HepG2 (cell line): ENCODE data around the gene NINJ2. TPM values are rescaled to one million over a fixed set of nuclear protein-coding genes. Genes with fewer than 3 reads are reported as not detected.

ENCODE experiments used
- ATAC-seq: fragments of 200-7000 bp; cut with Tn5 transposase; 3 replicates; pipeline ENCODE4 v1.9.1; 2020; ENCODE audit warnings: mild to moderate bottlenecking, moderate library complexity
- BruUV-seq: library from RNA; stranded (reverse); fragments of 400-500 nt; replicated peaks from 2 replicates; lab custom pipeline; 2021; lab: Mats Ljungman, UMichigan
- CTCF ChIA-PET: fragments of 300-600 bp; formaldehyde crosslinking; extraction: SDS; loops from one replicate; lab custom pipeline; 2021; ENCODE audit warnings: low total read pairs, inconsistent platforms, low intra/inter-chr PET ratio; lab: Yijun Ruan, JAX
- POLR2A ChIA-PET: fragments of 350-600 bp; sonication (Branson Sonifier 250); formaldehyde crosslinking; loops from one replicate; lab custom pipeline; 2020; ENCODE audit warnings: antibody characterized with exemption, inconsistent platforms; lab: Yijun Ruan, JAX
- DNase-seq: peaks from one replicate; pipeline ENCODE4 v3.0.0-alpha.2; 2015; ENCODE audit warnings: low spot score
- FAIRE-seq: peaks from 3 replicates; lab custom pipeline; 2011; peaks lifted over from hg19 to GRCh38; lab: Jason Lieb, UNC
- H2AFZ ChIP-seq: one replicate; pipeline ENCODE4 v1.6.1; 2011; ENCODE audit warnings: low read length, inconsistent platforms
- H3K27ac ChIP-seq: fragments of 300-600 bp; 3 replicates; pipeline ENCODE4 v1.8.0; 2011; ENCODE audit warnings: mixed run types, mild to moderate bottlenecking, mixed read lengths, low read length, inconsistent platforms; ENCODE audit not compliant: insufficient read depth; ENCODE audit errors: extremely low read length
- H3K27me3 ChIP-seq, 2 experiments: fragments of 200-600 bp in 1 of 2; 2 replicates in 1 of 2; 3 replicates in 1 of 2; pipeline versions ENCODE4 v1.6.0 to v1.8.0; 2011; ENCODE audit warnings: low read length in 2 of 2, mild to moderate bottlenecking in 2 of 2, moderate library complexity in 2 of 2, inconsistent platforms in 1 of 2; ENCODE audit not compliant: insufficient read depth in 2 of 2, control insufficient read depth in 1 of 2
- H3K36me3 ChIP-seq, 2 experiments: fragments of 200-600 bp in 1 of 2; replicated peaks in 1 of 2; 2 replicates in 1 of 2; 3 replicates in 1 of 2; pipeline versions ENCODE4 v1.5.1 to v1.8.0; 2011; ENCODE audit warnings: low read length in 2 of 2, inconsistent platforms in 1 of 2; ENCODE audit not compliant: insufficient read depth in 2 of 2, control insufficient read depth in 1 of 2
- H3K4me1 ChIP-seq: 2 replicates; pipeline ENCODE4 v1.5.1; 2012; ENCODE audit warnings: low read length, inconsistent platforms; ENCODE audit not compliant: insufficient read depth
- H3K4me2 ChIP-seq: 2 replicates; pipeline ENCODE4 v1.6.0; 2011; ENCODE audit warnings: low read depth, low read length, inconsistent platforms
- H3K4me3 ChIP-seq, 3 experiments: fragments of 200-600 bp in 1 of 3; sonication (generic), shearing (Covaris generic) in 1 of 3; replicated peaks in 1 of 3; 2 replicates each; pipeline ENCODE4 v1.5.1; 2011 to 2016; ENCODE audit warnings: low read length in 3 of 3, inconsistent platforms in 2 of 3, low read depth in 2 of 3, mild to moderate bottlenecking in 2 of 3, control low read depth in 1 of 3, mixed read lengths in 1 of 3; ENCODE audit not compliant: insufficient read depth in 1 of 3
- H3K79me2 ChIP-seq: one replicate; pipeline ENCODE4 v1.6.1; 2011; ENCODE audit warnings: low read length, inconsistent platforms; ENCODE audit not compliant: insufficient read depth
- H3K9ac ChIP-seq: 2 replicates; pipeline ENCODE4 v1.6.0; 2011; ENCODE audit warnings: mild to moderate bottlenecking, low read depth, low read length, inconsistent platforms; ENCODE audit not compliant: insufficient read depth
- H3K9me3 ChIP-seq: 2 replicates; pipeline ENCODE4 v1.5.1; 2012; ENCODE audit warnings: mild to moderate bottlenecking, low read length
- H4K20me1 ChIP-seq: 2 replicates; pipeline ENCODE4 v1.6.0; 2011; ENCODE audit warnings: inconsistent platforms, mild to moderate bottlenecking, low read length, moderate library complexity; ENCODE audit not compliant: insufficient read depth
- ZNF326 ChIP-seq: sonication (generic); formaldehyde crosslinking; IDR thresholded peaks from 2 replicates; pipeline ENCODE4 v1.4.0; 2020; ENCODE audit warnings: missing genetic modification reagents, borderline replicate concordance
- WGBS: methylation state at CpG from one replicate; pipeline ENCODE4 v1.1.6; 2017; ENCODE audit warnings: low lambda C conversion rate; 5-methylcytosine and 5-hydroxymethylcytosine counted together
- in situ Hi-C: cut with HindIII; loops from 2 replicates; pipeline ENCODE4 v1.10.0; 2017; ENCODE audit warnings: low pct_unique_long_range_greater_than_20kb; ENCODE audit not compliant: extremely low pct_ligation_motif_present
- intact Hi-C: fragments of 100-400 bp; cut with micrococcal nuclease; formaldehyde crosslinking; loops from one replicate; pipeline ENCODE4 v1.10.0; 2022; ENCODE audit not compliant: unreplicated experiment
- polyA plus RNA-seq, 8 experiments: library from polyadenylated mRNA; depleted of rRNA in 3 of 8; stranded (reverse) in 7 of 8; unstranded in 1 of 8; fragments of >200 nt; fragmentation: Illumina TruSeq in 4 of 8; extraction: Trizol in 4 of 8; gene quantifications; 2 replicates each; pipeline versions ENCODE4 v1.2.1 to v1.2.3, GENCODE V29; 2011 to 2016; ENCODE audit warnings: low read depth in 4 of 8, missing spikeins in 1 of 8, mixed read lengths in 1 of 8; ENCODE audit not compliant: insufficient read depth in 1 of 8
- total RNA-seq, 5 experiments: library from RNA; depleted of rRNA; stranded (reverse); fragments of >200 nt; fragmentation: Illumina TruSeq; extraction: Trizol; gene quantifications; 2 replicates each; pipeline ENCODE4 v1.2.3, GENCODE V29; 2016; ENCODE audit warnings: low read depth in 1 of 5
- TF ChIP-seq, protein P1 (sequence below): sonication (generic); formaldehyde crosslinking; IDR thresholded peaks from 2 replicates; pipeline ENCODE4 v1.5.0; 2020; ENCODE audit warnings: missing genetic modification reagents, mild to moderate bottlenecking, borderline replicate concordance
- TF ChIP-seq, protein P2 (sequence below): sonication (generic); formaldehyde crosslinking; IDR thresholded peaks from 2 replicates; pipeline ENCODE4 v1.4.0; 2020; ENCODE audit warnings: missing genetic modification reagents, borderline replicate concordance
- TF ChIP-seq, protein P3 (sequence below): sonication (generic); formaldehyde crosslinking; IDR thresholded peaks from 2 replicates; pipeline ENCODE4 v1.4.0; 2020; ENCODE audit warnings: missing genetic modification reagents, borderline replicate concordance

NINJ2 gene
- total and polyA plus RNA-seq, 2 of the 13 experiments (the other 11 are each of a cell fraction or from before 2014, with no cell fraction given) = 0.62 to 3.8 TPM

DNA sequence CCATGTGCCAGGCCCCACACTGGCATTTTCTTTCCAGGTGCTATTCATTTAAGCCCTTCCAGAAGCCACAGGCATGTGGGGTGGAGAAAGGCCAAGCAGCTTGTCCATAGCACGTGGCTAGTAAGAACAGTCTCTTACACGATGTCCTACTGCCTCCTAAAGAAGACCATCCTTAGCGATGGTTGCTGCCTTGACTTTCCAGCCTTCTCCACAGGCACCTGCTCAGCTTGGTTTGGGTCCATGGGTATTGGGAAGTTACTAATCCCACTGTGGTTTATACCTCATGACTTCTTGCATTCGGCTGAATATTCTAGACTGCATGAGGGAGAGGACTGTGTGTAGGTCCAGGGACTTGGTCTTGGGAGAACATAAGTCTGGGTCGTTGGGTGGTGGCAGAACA lies 49.2 kb downstream of the NINJ2 start:
- ATAC-seq (no peak), DNase-seq (no peak), FAIRE-seq (no peak)
- BruUV-seq = no TSS peak
- no peaks in the 10 kb centered on the region for H3K79me2 ChIP-seq
- ChIA-PET POLR2A (interaction anchor here (1.3 to 1.5 kb wide), 2 partner anchors 19 to 137 kb away, joined by 4 to 7 read pairs; no protein-coding TSS in a partner anchor), CTCF (interaction anchor here (2.8 kb wide), 1 partner anchor 137 kb away, joined by 15 read pairs; no protein-coding TSS in a partner anchor)
- in situ Hi-C loops (loop anchor here (10.0 kb wide), 1 partner anchor 141 kb away; the partner anchor contains the start of gene WNK1), intact Hi-C loops (loop anchor here (1.0 to 5.0 kb wide), 3 partner anchors 63 to 200 kb away; no protein-coding TSS in a partner anchor)
- no peaks in the 10 kb centered on the region for H3K27me3 ChIP-seq
- no peaks in the 10 kb centered on the region for H3K9me3 ChIP-seq
- peaks cover 71% of the 10 kb centered on the region for H3K4me1 ChIP-seq
- H3K9ac ChIP-seq = no peak overlapping the region
- H3K4me3 ChIP-seq = no peak overlapping the region
- TF ChIP-seq, protein P1, sequence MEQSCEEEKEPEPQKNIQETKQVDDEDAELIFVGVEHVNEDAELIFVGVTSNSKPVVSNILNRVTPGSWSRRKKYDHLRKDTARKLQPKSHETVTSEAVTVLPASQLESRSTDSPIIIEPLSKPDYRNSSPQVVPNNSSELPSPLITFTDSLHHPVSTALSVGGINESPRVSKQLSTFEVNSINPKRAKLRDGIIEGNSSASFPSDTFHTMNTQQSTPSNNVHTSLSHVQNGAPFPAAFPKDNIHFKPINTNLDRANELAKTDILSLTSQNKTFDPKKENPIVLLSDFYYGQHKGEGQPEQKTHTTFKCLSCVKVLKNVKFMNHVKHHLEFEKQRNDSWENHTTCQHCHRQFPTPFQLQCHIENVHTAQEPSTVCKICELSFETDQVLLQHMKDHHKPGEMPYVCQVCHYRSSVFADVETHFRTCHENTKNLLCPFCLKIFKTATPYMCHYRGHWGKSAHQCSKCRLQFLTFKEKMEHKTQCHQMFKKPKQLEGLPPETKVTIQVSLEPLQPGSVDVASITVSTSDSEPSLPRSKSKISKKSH = no peak
- no peak for TF ChIP-seq ZNF326 (CRISPR knock-in tag)
- no peak overlapping the region for H2AFZ ChIP-seq
- 78% methylated on average over 5 of the region's 5 CpGs for WGBS
- H3K4me2 ChIP-seq = 0 out of 2 replicates have a peak overlapping the region, but pooled peaks have one; percentile 2
- H4K20me1 ChIP-seq = no peaks in the 10 kb centered on the region
- no peaks in the 10 kb centered on the region for H3K36me3 ChIP-seq
- H3K27ac ChIP-seq = no peak overlapping the region

DNA sequence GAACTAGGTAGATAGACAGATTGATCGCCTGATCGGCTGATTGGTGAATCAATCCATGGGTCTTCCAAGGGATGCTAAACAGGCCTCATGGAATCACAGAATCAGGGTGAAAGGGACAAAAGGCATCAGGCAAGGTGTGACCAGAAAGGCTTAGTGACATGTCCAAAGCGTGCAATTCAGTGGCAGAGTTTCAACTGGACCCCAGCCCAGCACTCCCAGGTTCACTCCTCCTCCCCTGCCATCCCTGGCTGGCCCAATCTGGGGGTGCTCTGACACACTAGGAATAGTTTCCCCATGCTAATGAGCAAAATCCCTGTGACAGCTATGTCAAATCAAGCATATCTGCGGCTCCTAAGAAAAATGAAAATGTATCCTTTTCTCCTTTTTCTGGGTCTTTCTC lies 50.4 kb downstream of the NINJ2 start:
- Histone ChIP-seq H4K20me1 (no peaks in the 10 kb centered on the region), H3K9me3 (no peaks in the 10 kb centered on the region), H3K27me3 (no peaks in the 10 kb centered on the region), H3K4me3 (no peak overlapping the region), H3K36me3 (no peaks in the 10 kb centered on the region), H3K4me2 (no peak overlapping the region), H3K27ac (no peak overlapping the region), H3K4me1 (peaks cover 71% of the 10 kb centered on the region), H3K79me2 (no peaks in the 10 kb centered on the region), H2AFZ (no peak overlapping the region), H3K9ac (no peak overlapping the region)
- FAIRE-seq (no peak), ATAC-seq (no peak), DNase-seq (no peak)
- intact Hi-C loops (loop anchor here (5.0 kb wide), 1 partner anchor 64 kb away; no protein-coding TSS in a partner anchor), in situ Hi-C loops (loop anchor here (10.0 kb wide), 1 partner anchor 142 kb away; the partner anchor contains the start of gene WNK1)
- BruUV-seq = no TSS peak
- 93% methylated on average over 3 of the region's 4 CpGs for WGBS
- POLR2A ChIA-PET = no interaction called here
- CTCF ChIA-PET = no interaction called here
- TF ChIP-seq, protein P2, sequence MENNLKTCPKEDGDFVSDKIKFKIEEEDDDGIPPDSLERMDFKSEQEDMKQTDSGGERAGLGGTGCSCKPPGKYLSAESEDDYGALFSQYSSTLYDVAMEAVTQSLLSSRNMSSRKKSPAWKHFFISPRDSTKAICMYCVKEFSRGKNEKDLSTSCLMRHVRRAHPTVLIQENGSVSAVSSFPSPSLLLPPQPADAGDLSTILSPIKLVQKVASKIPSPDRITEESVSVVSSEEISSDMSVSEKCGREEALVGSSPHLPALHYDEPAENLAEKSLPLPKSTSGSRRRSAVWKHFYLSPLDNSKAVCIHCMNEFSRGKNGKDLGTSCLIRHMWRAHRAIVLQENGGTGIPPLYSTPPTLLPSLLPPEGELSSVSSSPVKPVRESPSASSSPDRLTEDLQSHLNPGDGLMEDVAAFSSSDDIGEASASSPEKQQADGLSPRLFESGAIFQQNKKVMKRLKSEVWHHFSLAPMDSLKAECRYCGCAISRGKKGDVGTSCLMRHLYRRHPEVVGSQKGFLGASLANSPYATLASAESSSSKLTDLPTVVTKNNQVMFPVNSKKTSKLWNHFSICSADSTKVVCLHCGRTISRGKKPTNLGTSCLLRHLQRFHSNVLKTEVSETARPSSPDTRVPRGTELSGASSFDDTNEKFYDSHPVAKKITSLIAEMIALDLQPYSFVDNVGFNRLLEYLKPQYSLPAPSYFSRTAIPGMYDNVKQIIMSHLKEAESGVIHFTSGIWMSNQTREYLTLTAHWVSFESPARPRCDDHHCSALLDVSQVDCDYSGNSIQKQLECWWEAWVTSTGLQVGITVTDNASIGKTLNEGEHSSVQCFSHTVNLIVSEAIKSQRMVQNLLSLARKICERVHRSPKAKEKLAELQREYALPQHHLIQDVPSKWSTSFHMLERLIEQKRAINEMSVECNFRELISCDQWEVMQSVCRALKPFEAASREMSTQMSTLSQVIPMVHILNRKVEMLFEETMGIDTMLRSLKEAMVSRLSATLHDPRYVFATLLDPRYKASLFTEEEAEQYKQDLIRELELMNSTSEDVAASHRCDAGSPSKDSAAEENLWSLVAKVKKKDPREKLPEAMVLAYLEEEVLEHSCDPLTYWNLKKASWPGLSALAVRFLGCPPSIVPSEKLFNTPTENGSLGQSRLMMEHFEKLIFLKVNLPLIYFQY (CRISPR knock-in tag) = no peak
- TF ChIP-seq, protein P3, sequence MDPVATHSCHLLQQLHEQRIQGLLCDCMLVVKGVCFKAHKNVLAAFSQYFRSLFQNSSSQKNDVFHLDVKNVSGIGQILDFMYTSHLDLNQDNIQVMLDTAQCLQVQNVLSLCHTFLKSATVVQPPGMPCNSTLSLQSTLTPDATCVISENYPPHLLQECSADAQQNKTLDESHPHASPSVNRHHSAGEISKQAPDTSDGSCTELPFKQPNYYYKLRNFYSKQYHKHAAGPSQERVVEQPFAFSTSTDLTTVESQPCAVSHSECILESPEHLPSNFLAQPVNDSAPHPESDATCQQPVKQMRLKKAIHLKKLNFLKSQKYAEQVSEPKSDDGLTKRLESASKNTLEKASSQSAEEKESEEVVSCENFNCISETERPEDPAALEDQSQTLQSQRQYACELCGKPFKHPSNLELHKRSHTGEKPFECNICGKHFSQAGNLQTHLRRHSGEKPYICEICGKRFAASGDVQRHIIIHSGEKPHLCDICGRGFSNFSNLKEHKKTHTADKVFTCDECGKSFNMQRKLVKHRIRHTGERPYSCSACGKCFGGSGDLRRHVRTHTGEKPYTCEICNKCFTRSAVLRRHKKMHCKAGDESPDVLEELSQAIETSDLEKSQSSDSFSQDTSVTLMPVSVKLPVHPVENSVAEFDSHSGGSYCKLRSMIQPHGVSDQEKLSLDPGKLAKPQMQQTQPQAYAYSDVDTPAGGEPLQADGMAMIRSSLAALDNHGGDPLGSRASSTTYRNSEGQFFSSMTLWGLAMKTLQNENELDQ (CRISPR knock-in tag) = no peak
